ENCODE data around the gene PRKCE. TPM values are rescaled to one million over a fixed set of nuclear protein-coding genes. Genes with fewer than 3 reads are reported as not detected.

The PRKCE gene
- total and polyA plus RNA-seq, 2 of the 8 experiments (the other 6 are each of a cell fraction or from before 2014, with no cell fraction given), result 0.54 to 2.1 TPM

- POLR2A ChIA-PET (ENCODE audit: partially characterized antibody), result no interaction called here
- 76% methylated on average over 7 of the region's 7 CpGs; no CpG with 5 or more reads in 1 of the 2 experiments for WGBS, 2 experiments (ENCODE audit: extremely low coverage in 1 of 2, insufficient coverage in 1 of 2, insufficient read length in 1 of 2, insufficient replicate concordance in 2 of 2, low coverage in 1 of 2, low lambda C conversion rate in 2 of 2, missing lambda C conversion rate in 1 of 2)
- FAIRE-seq, result no peak
Measured at GRCh38 chr2:45669032-45669486, 17.6 kb downstream of the PRKCE start.

More at GRCh38 chr2:45669032-45669486, 17.6 kb downstream of the PRKCE start:
- H3K9me3 ChIP-seq (ENCODE audit: insufficient read depth in 2 of 2, low read depth in 1 of 2, low read length in 1 of 2), result no peaks in the 10 kb centered on the region
- no peak overlapping the region for H3K4ac ChIP-seq (replicated peaks; ENCODE audit: insufficient read length, low read depth, low read length)
- H3K9ac ChIP-seq (replicated peaks in 1 of 4; ENCODE audit: extremely low read depth in 1 of 4, low read depth in 3 of 4, low read length in 3 of 4), result no peak overlapping the region
- H3K14ac ChIP-seq (ENCODE audit: insufficient read length), result no peak overlapping the region
- TF ChIP-seq SAP30 (IDR thresholded peaks at IDR 0.05; ENCODE audit: insufficient read depth, insufficient replicate concordance, low read length) (no peak), POLR2A (IDR thresholded peaks at IDR 0.05; ENCODE audit: control extremely low read depth in 1 of 2, low read depth in 2 of 2, low read length in 2 of 2) (no peak), SP4 (IDR thresholded peaks at IDR 0.05; ENCODE audit: low read length) (no peak), MAX (IDR thresholded peaks at IDR 0.05) (no peak), CHD1 (IDR thresholded peaks at IDR 0.05; ENCODE audit: low read depth, low read length) (no peak), RNF2 (IDR thresholded peaks at IDR 0.05; ENCODE audit: borderline replicate concordance, low read depth, low read length, missing control alignments, poor library complexity, severe bottlenecking) (no peak), RFX5 (IDR thresholded peaks at IDR 0.05; ENCODE audit: borderline replicate concordance, low read depth, low read length) (no peak), HDAC6 (IDR thresholded peaks at IDR 0.05; ENCODE audit: low read depth, low read length) (no peak), CBX8 (IDR thresholded peaks at IDR 0.05; ENCODE audit: borderline replicate concordance, low read depth, low read length) (no peak)
- no peak overlapping the region for H4K91ac ChIP-seq (replicated peaks; ENCODE audit: insufficient read length, low read length)
- no peak overlapping the region for H3K4me2 ChIP-seq (ENCODE audit: insufficient read depth in 1 of 2, low read depth in 2 of 2, low read length in 2 of 2)
- no peaks in the 10 kb centered on the region for H3K4me1 ChIP-seq (replicated peaks in 1 of 4; ENCODE audit: control insufficient read depth in 3 of 4, insufficient read depth in 4 of 4, low read length in 3 of 4)
- H3K4me3 ChIP-seq (ENCODE audit: extremely low read depth in 1 of 4, insufficient read depth in 2 of 4, low read depth in 3 of 4, low read length in 4 of 4), result no peak overlapping the region
- H2BK120ac ChIP-seq (replicated peaks; ENCODE audit: low read depth, low read length), result no peak overlapping the region
- no peak overlapping the region for H4K5ac ChIP-seq (ENCODE audit: insufficient read length, low read depth, low read length)
- no peaks in the 10 kb centered on the region for H4K20me1 ChIP-seq (replicated peaks in 1 of 2; ENCODE audit: control insufficient read depth in 1 of 2, insufficient read depth in 2 of 2, low read length in 2 of 2)
- H2AFZ ChIP-seq (ENCODE audit: low read length), result no peak overlapping the region
- DNase-seq (ENCODE audit: low read depth in 1 of 2, low spot score in 2 of 2), result no peak
- H2BK5ac ChIP-seq (ENCODE audit: low read depth, low read length), result no peak overlapping the region
- CTCF ChIA-PET (ENCODE audit: partially characterized antibody), result no interaction called here
- H3K79me2 ChIP-seq (ENCODE audit: control insufficient read depth in 1 of 2, insufficient read depth in 2 of 2, low read length in 2 of 2), result no peaks in the 10 kb centered on the region
- H3K18ac ChIP-seq (ENCODE audit: extremely low read depth, low read length), result no peak overlapping the region
- H4K8ac ChIP-seq (ENCODE audit: extremely low read depth, insufficient read depth, low read length), result no peak overlapping the region
- H3K23me2 ChIP-seq (ENCODE audit: low read depth, low read length), result peaks cover 2% of the 10 kb centered on the region; the same call in 1 of the 2 replicates
- no peak overlapping the region for H2BK12ac ChIP-seq (ENCODE audit: low read depth, low read length)
- H2AK5ac ChIP-seq (ENCODE audit: low read depth, low read length), result no peak overlapping the region
- H3K27me3 ChIP-seq (replicated peaks in 1 of 4; ENCODE audit: control insufficient read depth in 3 of 4, extremely low read depth in 1 of 4, insufficient read depth in 3 of 4, low read length in 3 of 4), result no peaks in the 10 kb centered on the region; a peak in 1 of 7 replicates
- H2BK20ac ChIP-seq (ENCODE audit: low read length), result no peak overlapping the region
- H2BK15ac ChIP-seq (ENCODE audit: low read length), result no peak overlapping the region
- no peak overlapping the region for H3K27ac ChIP-seq (ENCODE audit: low read depth, low read length)
- H3K56ac ChIP-seq (replicated peaks; ENCODE audit: insufficient read length, low read depth, low read length), result no peak overlapping the region
- no peak overlapping the region for H3K23ac ChIP-seq (ENCODE audit: insufficient read length)
- H3K79me1 ChIP-seq (ENCODE audit: low read depth, low read length), result no peaks in the 10 kb centered on the region
- H3K36me3 ChIP-seq (ENCODE audit: control insufficient read depth in 2 of 4, insufficient read depth in 4 of 4, low read length in 3 of 4), result no peaks in the 10 kb centered on the region
